ENCODE results near the gene SCGN. TPM values are rescaled to one million over a fixed set of nuclear protein-coding genes. Genes with fewer than 3 reads are reported as not detected.
"Not testable (repeated sequence)": the region's sequence is repeated elsewhere in the genome, so short reads cannot be mapped to it uniquely, and the experiment has no call there.

The SCGN gene
- total and polyA plus RNA-seq, 2 donors, result 0.90 to 2.1 TPM

DNA sequence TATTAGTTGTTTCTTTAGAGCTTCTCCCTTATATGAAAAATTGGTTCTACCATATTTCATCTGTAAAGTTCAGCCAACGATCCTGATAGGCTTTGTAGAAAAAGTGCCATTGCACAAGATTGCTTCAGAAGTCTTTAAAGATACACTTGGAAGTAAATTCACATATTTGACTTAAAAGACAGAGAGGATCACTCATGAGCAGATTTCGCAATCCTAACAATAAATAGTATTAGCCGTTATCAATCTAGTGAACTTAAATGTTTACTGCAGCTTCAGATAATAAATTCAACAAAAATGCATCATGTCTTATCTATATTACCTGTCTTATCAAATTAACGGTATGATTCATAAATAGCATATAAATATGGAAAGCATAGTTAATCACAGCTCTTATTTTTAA, 93.8 kb downstream of the SCGN start:
- DNase-seq (ENCODE audit: low read depth in 6 of 9, low spot score in 9 of 9), result no peak
- 96% methylated on average over 4 of the region's 4 CpGs for WGBS
- Histone ChIP-seq H3K4me3 (ENCODE audit: low read length in 2 of 2) (no peak overlapping the region), H3K36me3 (ENCODE audit: control insufficient read depth in 2 of 2, insufficient read depth in 2 of 2, low read length in 1 of 2) (no peaks in the 10 kb centered on the region), H3K27me3 (ENCODE audit: control insufficient read depth in 2 of 2, insufficient read depth in 1 of 2, low read length in 1 of 2) (no peaks in the 10 kb centered on the region), H3K9me3 (ENCODE audit: control insufficient read depth in 2 of 2, insufficient read depth in 1 of 2, low read length in 1 of 2) (no peaks in the 10 kb centered on the region), H3K4me1 (ENCODE audit: control insufficient read depth in 2 of 2, insufficient read depth in 2 of 2, low read length in 2 of 2) (no peaks in the 10 kb centered on the region), H3K27ac (ENCODE audit: low read depth in 1 of 2, low read length in 1 of 2) (no peak overlapping the region)

DNA sequence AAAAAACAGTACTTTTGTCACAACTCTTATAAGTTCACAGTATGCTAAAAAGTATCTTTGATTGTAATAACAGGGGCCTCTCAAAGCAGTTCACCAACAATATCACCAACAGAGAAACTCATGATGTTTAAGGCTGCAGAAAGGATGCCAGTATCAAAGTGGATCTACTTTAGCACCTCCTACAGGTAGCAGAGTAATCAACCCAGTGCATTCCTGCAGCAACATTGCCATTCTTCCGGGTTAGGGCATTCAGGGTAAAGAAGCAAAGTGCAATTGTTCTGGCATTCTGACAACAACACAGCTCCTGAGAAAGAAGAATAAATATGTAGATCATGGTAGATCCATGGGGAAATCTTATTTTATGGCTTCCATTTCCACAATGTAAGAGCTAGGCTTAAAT, 95.0 kb downstream of the SCGN start:
- H3K9me3 ChIP-seq (ENCODE audit: control insufficient read depth in 2 of 2, insufficient read depth in 1 of 2, low read length in 1 of 2), result no peaks in the 10 kb centered on the region
- WGBS, result 96% methylated on average over 1 of the region's 1 CpG
- DNase-seq (ENCODE audit: low read depth in 6 of 9, low spot score in 9 of 9), result no peak
- H3K36me3 ChIP-seq (ENCODE audit: control insufficient read depth in 2 of 2, insufficient read depth in 2 of 2, low read length in 1 of 2), result no peaks in the 10 kb centered on the region
- H3K27ac ChIP-seq (ENCODE audit: low read depth in 1 of 2, low read length in 1 of 2), result no peak overlapping the region
- no peaks in the 10 kb centered on the region for H3K27me3 ChIP-seq (ENCODE audit: control insufficient read depth in 2 of 2, insufficient read depth in 1 of 2, low read length in 1 of 2)
- H3K4me3 ChIP-seq (ENCODE audit: low read length in 2 of 2), result no peak overlapping the region
- H3K4me1 ChIP-seq (ENCODE audit: control insufficient read depth in 2 of 2, insufficient read depth in 2 of 2, low read length in 2 of 2), result no peaks in the 10 kb centered on the region

DNA sequence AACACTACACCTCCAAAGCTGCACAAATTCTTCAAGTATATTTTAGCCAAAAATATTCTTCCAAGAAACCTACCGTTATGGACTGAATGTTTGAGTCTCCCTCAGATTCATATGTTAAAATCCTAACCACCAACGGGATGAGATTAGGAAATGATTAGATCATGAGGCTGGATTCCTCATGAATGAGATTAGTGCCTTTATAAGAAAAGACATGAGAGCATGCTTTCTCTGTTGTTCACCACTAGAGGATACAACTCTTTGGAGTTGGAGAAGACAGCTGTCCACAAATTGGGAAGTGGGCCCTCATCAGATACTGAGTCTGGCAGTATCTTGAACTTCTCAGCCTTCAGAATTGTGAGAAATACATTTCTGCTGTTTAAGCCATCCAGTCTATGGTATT, 95.5 kb downstream of the SCGN start:
- H3K27me3 ChIP-seq (ENCODE audit: control insufficient read depth in 2 of 2, insufficient read depth in 1 of 2, low read length in 1 of 2), result no peaks in the 10 kb centered on the region
- 98% methylated on average over 2 of the region's 2 CpGs for WGBS
- no peaks in the 10 kb centered on the region for H3K9me3 ChIP-seq (ENCODE audit: control insufficient read depth in 2 of 2, insufficient read depth in 1 of 2, low read length in 1 of 2)
- no peaks in the 10 kb centered on the region for H3K36me3 ChIP-seq (ENCODE audit: control insufficient read depth in 2 of 2, insufficient read depth in 2 of 2, low read length in 1 of 2)
- no peak for DNase-seq (ENCODE audit: low read depth in 6 of 9, low spot score in 9 of 9)
- no peak overlapping the region for H3K27ac ChIP-seq (ENCODE audit: low read depth in 1 of 2, low read length in 1 of 2)
- H3K4me1 ChIP-seq (ENCODE audit: control insufficient read depth in 2 of 2, insufficient read depth in 2 of 2, low read length in 2 of 2), result no peaks in the 10 kb centered on the region
- H3K4me3 ChIP-seq (ENCODE audit: low read length in 2 of 2), result no peak overlapping the region

DNA sequence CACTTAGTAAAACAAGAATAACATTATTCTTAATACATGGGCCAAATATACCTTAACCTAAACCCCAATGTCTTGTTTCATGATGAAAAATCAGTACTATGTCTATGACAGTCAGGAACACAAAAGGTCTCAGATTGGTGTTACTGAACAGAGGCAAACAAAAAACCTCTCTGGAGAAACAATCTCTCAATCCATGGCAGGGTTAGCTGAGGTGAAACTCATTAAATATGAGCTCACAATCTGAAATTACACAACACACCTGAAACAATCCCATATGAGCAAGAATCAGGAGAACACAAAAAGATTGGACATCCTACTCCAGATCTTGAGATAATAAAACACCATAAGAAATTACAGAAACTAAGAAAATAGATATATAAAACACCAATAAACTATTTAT, 96.0 kb downstream of the SCGN start:
- Histone ChIP-seq H3K27me3 (ENCODE audit: control insufficient read depth in 2 of 2, insufficient read depth in 1 of 2, low read length in 1 of 2) (no peaks in the 10 kb centered on the region), H3K4me1 (ENCODE audit: control insufficient read depth in 2 of 2, insufficient read depth in 2 of 2, low read length in 2 of 2) (no peaks in the 10 kb centered on the region), H3K9me3 (ENCODE audit: control insufficient read depth in 2 of 2, insufficient read depth in 1 of 2, low read length in 1 of 2) (no peaks in the 10 kb centered on the region), H3K27ac (ENCODE audit: low read depth in 1 of 2, low read length in 1 of 2) (no peak overlapping the region), H3K4me3 (ENCODE audit: low read length in 2 of 2) (no peak overlapping the region), H3K36me3 (ENCODE audit: control insufficient read depth in 2 of 2, insufficient read depth in 2 of 2, low read length in 1 of 2) (no peaks in the 10 kb centered on the region)
- DNase-seq (ENCODE audit: low read depth in 6 of 9, low spot score in 9 of 9), result no peak

DNA sequence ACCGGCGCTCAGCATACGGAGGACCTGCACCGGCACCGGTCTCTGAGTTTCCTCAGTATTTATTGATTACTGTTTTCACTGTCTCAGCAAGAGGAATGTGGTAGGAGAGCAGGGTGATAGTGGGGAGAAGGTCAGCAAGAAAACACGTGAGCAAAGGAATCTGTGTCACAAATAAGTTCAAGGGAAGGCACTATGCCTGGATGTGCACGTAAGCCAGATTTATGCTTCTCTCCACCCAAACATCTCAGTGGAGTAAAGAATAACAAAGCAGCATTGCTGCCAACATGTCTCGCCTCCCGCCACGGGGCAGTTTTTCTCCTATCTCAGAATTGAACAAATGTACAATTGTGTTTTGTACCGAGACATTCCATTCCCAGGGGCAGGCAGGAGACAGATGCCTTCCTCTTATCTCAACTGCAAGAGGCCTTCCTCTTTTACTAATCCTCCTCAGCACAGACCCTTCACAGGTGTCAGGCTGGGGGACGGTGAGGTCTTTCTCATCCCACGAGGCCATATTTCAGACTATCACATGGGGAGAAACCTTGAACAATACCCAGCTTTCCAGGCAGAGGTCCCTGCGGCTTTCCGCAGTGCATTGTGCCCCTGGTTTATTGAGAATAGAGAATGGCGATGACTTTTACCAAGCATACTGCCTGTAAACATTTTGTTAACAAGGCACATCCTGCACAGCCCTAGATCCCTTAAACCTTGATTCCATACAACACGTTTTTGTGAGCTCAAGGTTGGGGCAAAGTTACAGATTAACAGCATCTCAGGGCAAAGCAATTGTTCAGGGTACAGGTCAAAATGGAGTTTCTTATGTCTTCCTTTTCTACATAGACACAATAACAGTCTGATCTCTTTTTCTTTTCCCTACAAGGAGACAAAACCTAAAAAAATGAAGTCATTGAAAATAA, 96.8 kb downstream of the SCGN start:
- not testable (repeated sequence) for H3K9me3 ChIP-seq (ENCODE audit: control insufficient read depth in 2 of 2, insufficient read depth in 1 of 2, low read length in 1 of 2); DNase-seq (ENCODE audit: low read depth in 6 of 9, low spot score in 9 of 9); H3K4me3 ChIP-seq (ENCODE audit: low read length in 2 of 2); H3K27ac ChIP-seq (ENCODE audit: low read depth in 1 of 2, low read length in 1 of 2); H3K4me1 ChIP-seq (ENCODE audit: control insufficient read depth in 2 of 2, insufficient read depth in 2 of 2, low read length in 2 of 2); H3K27me3 ChIP-seq (ENCODE audit: control insufficient read depth in 2 of 2, insufficient read depth in 1 of 2, low read length in 1 of 2); H3K36me3 ChIP-seq (ENCODE audit: control insufficient read depth in 2 of 2, insufficient read depth in 2 of 2, low read length in 1 of 2)
- WGBS, result 87% methylated on average over 17 of the region's 17 CpGs

DNA sequence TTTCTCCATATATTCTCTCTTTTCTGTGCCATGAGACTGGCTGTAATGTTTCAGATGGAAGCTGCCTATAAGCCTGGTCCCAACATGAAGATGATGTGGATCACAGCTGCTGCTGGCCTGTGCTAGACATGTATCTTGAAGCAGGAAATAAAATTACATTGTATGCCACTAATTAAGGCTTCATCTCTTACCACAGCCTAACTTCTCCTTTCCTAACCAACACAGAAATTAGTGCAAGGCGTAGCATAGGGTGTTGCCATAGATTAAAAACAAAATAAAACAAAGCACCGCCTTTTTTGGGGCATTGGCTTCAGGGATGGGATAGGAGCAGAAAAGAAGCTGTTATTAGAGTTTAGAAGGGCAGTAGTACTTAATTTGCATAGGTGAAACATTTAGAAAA, 97.8 kb downstream of the SCGN start:
- no peak for DNase-seq (ENCODE audit: low read depth in 6 of 9, low spot score in 9 of 9)
- no peak overlapping the region for H3K27ac ChIP-seq (ENCODE audit: low read depth in 1 of 2, low read length in 1 of 2)
- no peak overlapping the region for H3K4me3 ChIP-seq (ENCODE audit: low read length in 2 of 2)
- WGBS, result 42% methylated on average over 2 of the region's 2 CpGs
- H3K27me3 ChIP-seq (ENCODE audit: control insufficient read depth in 2 of 2, insufficient read depth in 1 of 2, low read length in 1 of 2), result no peaks in the 10 kb centered on the region
- H3K4me1 ChIP-seq (ENCODE audit: control insufficient read depth in 2 of 2, insufficient read depth in 2 of 2, low read length in 2 of 2), result no peaks in the 10 kb centered on the region
- H3K9me3 ChIP-seq (ENCODE audit: control insufficient read depth in 2 of 2, insufficient read depth in 1 of 2, low read length in 1 of 2), result no peaks in the 10 kb centered on the region
- H3K36me3 ChIP-seq (ENCODE audit: control insufficient read depth in 2 of 2, insufficient read depth in 2 of 2, low read length in 1 of 2), result no peaks in the 10 kb centered on the region

DNA sequence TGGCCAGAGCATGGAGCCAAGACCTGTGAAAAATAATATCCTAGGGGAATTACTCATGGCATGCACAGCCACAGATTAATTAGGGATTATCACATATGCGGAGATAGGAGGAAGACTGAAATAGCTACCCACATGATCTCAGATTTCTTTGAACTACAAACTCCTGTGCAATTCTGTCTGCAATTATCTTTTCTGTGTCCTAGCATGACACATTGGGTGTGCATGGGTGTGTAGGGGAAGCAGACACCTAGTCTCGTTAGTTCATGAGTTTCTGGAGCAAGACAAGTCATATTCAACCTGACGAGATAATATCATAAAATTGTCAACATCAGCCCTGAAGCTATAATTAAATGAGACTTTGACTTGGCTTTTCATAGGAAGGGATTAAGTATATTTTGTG, 98.9 kb downstream of the SCGN start:
- Histone ChIP-seq H3K9me3 (ENCODE audit: control insufficient read depth in 2 of 2, insufficient read depth in 1 of 2, low read length in 1 of 2) (no peaks in the 10 kb centered on the region), H3K36me3 (ENCODE audit: control insufficient read depth in 2 of 2, insufficient read depth in 2 of 2, low read length in 1 of 2) (no peaks in the 10 kb centered on the region), H3K27me3 (ENCODE audit: control insufficient read depth in 2 of 2, insufficient read depth in 1 of 2, low read length in 1 of 2) (no peaks in the 10 kb centered on the region), H3K27ac (ENCODE audit: low read depth in 1 of 2, low read length in 1 of 2) (no peak overlapping the region), H3K4me3 (ENCODE audit: low read length in 2 of 2) (no peak overlapping the region), H3K4me1 (ENCODE audit: control insufficient read depth in 2 of 2, insufficient read depth in 2 of 2, low read length in 2 of 2) (no peaks in the 10 kb centered on the region)
- WGBS, result 62% methylated on average over 3 of the region's 3 CpGs
- DNase-seq (ENCODE audit: low read depth in 6 of 9, low spot score in 9 of 9), result no peak

Other genes with a start within 250 kb of the SCGN start
- gene SLC17A4, start 102.5 kb downstream of the SCGN start, total RNA-seq, result not detected
- 0.02 TPM for gene SLC17A4, start 102.5 kb downstream of the SCGN start, polyA plus RNA-seq
- gene SLC17A1, start 179.8 kb downstream of the SCGN start, total RNA-seq, result not detected
- not detected for gene SLC17A1, start 179.8 kb downstream of the SCGN start, polyA plus RNA-seq
- gene SLC17A3, start 222.0 kb downstream of the SCGN start, total RNA-seq, result 0.14 TPM
- 0.09 TPM for gene SLC17A3, start 222.0 kb downstream of the SCGN start, polyA plus RNA-seq

All from thymus (tissue), 11 donors.